ENCODE results near the gene PDXP.

PDXP gene

DNA sequence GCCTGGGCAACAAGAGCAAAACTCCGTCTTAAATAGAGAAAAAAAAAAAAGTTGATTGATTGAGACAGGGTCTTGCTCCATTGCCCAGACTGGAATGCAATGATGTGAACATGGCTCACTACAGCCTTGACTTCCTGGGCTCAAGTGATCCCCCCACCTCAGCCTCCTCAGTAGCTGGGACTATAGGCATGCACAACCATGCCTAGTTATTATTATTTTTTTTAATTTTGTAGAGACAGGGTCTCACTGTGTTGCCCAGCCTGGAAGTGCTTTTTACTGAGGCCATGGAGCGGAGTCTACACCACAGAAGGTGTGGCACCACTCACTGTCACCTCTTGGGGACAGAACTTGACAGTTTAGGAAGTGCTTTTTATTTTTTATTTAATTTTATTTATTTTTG is 56.1 kb downstream of the PDXP start:
- H3K4me3 ChIP-seq (replicated peaks; ENCODE audit: low read depth, low read length): no peak overlapping the region
- no peak for DNase-seq (ENCODE audit: extremely low read depth, low read depth)
- TF ChIP-seq, protein P1, sequence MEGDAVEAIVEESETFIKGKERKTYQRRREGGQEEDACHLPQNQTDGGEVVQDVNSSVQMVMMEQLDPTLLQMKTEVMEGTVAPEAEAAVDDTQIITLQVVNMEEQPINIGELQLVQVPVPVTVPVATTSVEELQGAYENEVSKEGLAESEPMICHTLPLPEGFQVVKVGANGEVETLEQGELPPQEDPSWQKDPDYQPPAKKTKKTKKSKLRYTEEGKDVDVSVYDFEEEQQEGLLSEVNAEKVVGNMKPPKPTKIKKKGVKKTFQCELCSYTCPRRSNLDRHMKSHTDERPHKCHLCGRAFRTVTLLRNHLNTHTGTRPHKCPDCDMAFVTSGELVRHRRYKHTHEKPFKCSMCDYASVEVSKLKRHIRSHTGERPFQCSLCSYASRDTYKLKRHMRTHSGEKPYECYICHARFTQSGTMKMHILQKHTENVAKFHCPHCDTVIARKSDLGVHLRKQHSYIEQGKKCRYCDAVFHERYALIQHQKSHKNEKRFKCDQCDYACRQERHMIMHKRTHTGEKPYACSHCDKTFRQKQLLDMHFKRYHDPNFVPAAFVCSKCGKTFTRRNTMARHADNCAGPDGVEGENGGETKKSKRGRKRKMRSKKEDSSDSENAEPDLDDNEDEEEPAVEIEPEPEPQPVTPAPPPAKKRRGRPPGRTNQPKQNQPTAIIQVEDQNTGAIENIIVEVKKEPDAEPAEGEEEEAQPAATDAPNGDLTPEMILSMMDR (IDR thresholded peaks at IDR 0.05; ENCODE audit: low read depth, low read length, missing control alignments): no peak

DNA sequence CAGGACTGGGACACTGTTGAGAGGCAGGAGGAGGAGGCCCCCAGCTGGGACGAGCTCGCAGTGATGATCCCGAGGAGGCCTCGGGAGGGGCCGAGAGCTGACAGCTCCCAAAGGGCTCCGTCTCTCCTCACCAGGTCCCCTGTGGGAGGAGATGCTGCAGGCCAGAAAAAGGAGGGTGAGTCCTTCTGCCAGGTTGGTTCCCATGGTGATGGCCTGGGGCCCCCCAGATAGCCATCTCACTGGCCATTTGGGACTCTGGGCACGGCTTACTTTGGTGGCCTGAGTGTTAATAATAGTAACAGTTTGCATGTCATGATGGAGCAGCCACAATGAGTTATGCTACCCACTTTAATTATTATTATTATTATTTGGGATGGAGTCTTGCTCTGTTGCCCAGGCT is 57.2 kb downstream of the PDXP start:
- TF ChIP-seq, protein P1 (IDR thresholded peaks at IDR 0.05; ENCODE audit: low read depth, low read length, missing control alignments): no peak
- no peak for DNase-seq (ENCODE audit: extremely low read depth, low read depth)
- H3K4me3 ChIP-seq (replicated peaks; ENCODE audit: low read depth, low read length): no peak overlapping the region

All from HFF-Myc (cell line).